Measurements from ENCODE around the gene OGFOD1.

OGFOD1 gene

DNA sequence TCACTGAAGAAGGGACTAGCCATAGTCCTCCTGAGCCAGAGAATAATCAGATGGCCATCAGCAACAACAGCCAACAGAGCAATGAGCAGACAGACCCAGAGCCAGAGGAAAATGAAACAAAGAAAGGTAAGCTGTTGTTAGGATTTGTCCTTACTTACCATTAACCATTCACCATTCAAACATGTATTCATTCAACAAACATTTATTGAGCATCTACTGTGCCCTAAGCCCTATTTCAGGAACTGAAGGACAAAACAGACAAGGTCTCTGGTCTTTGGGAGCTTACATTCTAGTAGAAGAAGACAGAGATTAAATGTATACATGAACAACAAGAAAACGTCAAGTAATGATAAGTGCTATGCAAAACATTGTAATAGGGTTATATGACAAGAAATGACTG lies 19.3 kb downstream of the OGFOD1 start:
- no peaks in the 10 kb centered on the region for H3K27me3 ChIP-seq (ENCODE audit: control insufficient read depth, insufficient read depth, low read length)
- no peak overlapping the region for H3K27ac ChIP-seq

DNA sequence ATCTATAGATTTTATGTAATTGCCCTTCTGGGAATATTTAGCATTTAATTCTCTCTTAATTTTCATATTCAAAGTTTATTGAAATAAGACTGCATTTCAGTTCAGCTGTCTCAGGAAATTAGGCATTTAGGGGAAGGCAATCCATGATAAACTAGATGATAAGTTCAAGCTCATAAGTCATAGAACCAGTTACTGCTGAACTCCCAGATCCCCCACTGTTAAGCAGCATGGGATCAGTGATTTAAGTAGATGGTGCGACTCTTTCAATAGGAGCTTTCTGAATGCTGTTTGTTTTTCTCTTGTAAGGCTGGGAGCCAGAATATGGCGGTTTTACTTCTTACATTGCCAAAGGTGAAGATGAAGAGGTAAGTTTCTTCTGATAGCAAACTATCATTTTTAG lies 23.8 kb downstream of the OGFOD1 start:
- TF ChIP-seq, protein P1, sequence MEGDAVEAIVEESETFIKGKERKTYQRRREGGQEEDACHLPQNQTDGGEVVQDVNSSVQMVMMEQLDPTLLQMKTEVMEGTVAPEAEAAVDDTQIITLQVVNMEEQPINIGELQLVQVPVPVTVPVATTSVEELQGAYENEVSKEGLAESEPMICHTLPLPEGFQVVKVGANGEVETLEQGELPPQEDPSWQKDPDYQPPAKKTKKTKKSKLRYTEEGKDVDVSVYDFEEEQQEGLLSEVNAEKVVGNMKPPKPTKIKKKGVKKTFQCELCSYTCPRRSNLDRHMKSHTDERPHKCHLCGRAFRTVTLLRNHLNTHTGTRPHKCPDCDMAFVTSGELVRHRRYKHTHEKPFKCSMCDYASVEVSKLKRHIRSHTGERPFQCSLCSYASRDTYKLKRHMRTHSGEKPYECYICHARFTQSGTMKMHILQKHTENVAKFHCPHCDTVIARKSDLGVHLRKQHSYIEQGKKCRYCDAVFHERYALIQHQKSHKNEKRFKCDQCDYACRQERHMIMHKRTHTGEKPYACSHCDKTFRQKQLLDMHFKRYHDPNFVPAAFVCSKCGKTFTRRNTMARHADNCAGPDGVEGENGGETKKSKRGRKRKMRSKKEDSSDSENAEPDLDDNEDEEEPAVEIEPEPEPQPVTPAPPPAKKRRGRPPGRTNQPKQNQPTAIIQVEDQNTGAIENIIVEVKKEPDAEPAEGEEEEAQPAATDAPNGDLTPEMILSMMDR (IDR thresholded peaks at IDR 0.05): no peak
- no peak overlapping the region for H2AFZ ChIP-seq
- no peaks in the 10 kb centered on the region for H3K4me1 ChIP-seq
- no peak overlapping the region for H3K9ac ChIP-seq
- no peaks in the 10 kb centered on the region for H3K27me3 ChIP-seq (ENCODE audit: control insufficient read depth, insufficient read depth, low read length)
- H3K4me3 ChIP-seq (ENCODE audit: low read depth, low read length): no peak overlapping the region
- no peaks in the 10 kb centered on the region for H3K79me2 ChIP-seq
- H3K36me3 ChIP-seq (ENCODE audit: control insufficient read depth, insufficient read depth, low read length): no peaks in the 10 kb centered on the region
- H3K4me2 ChIP-seq (ENCODE audit: low read length): no peak overlapping the region
- H3K9me3 ChIP-seq (ENCODE audit: control insufficient read depth, low read length): no peaks in the 10 kb centered on the region
- H3K27ac ChIP-seq: no peak overlapping the region

More for the DNA sequence above, 19.3 kb downstream of the OGFOD1 start:
- no peak overlapping the region for H3K4me2 ChIP-seq (ENCODE audit: low read length)
- no peaks in the 10 kb centered on the region for H3K79me2 ChIP-seq
- H2AFZ ChIP-seq: no peak overlapping the region
- H3K36me3 ChIP-seq (ENCODE audit: control insufficient read depth, insufficient read depth, low read length): no peaks in the 10 kb centered on the region
- no peaks in the 10 kb centered on the region for H3K9me3 ChIP-seq (ENCODE audit: control insufficient read depth, low read length)
- H3K4me1 ChIP-seq: no peaks in the 10 kb centered on the region
- TF ChIP-seq, protein P1 (IDR thresholded peaks at IDR 0.05): no peak
- no peak overlapping the region for H3K4me3 ChIP-seq (ENCODE audit: low read depth, low read length)
- H3K9ac ChIP-seq: no peak overlapping the region

DNA sequence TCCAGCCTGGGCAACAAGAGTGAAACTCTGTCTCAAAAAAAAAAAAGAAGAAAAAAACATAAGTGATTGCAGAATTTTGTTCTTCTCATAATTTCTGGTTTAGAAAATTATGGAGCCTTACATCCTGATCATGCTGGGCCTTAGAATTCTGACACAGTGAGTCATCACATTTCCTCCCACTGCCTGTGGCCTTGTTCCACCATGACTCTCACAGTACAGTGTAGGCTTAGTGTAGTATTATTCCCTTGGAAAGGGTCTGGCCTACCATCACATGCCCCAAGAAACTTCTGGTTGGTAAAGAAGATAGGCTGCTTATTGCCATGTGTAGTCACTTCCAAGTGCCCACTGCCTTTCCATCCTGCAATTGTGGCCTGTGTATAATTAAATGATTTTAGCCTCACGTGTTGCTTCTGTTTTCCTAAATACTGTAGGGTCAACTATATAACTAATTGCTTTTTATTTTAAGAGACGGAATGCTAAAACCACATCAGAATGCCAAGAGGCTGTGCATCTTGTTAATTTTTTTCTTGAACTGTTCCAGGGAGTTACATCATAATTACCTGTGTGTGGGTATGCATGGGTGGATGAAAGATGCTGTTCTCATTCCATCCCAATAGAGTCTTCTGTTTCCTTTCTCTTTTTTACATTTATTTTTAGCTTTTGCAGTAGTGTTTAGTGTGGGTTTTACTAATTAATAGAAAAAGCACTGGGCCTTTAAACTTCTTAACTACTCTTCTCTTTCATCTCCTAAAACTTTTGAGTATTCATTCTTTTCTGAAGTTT lies 25.9 kb downstream of the OGFOD1 start:
- no peak overlapping the region for H2AFZ ChIP-seq
- TF ChIP-seq, protein P1 (IDR thresholded peaks at IDR 0.05): no peak

DNA sequence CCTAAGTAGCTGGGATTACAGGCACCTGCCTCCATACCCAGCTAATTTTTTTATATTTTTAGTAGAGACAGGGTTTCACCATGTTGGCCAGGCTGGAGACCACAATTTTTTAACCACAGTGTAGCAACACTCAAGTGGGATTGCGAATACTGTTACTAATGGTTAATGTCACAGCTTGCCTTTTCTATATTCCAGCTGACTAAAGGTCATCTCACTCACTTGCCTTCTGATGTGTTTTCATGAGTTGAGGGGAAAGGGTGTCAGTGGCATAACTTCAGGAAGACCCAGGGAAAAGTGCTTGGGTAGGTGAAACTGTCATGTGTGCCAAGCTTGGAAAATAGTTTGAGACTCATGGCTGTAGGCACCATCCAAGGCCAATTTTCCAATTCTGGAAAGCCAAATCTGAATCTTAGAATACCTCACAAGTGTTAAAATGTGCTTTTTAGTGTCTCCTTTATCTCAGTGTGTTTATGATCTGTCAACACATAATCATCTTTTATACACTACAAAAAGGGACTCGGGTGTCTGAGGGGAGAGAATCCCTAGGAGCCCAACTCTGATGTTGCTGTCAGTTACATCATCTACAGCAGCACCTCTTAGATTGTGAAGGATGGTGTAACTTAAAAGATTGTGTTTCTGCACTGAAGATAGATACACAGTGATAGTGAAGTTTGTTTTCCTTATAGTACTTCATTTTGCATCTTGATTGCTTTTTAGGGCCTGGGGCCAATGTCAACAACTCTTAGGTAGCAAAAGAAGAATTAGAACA lies 27.1 kb downstream of the OGFOD1 start:
- Histone ChIP-seq H3K4me1 (no peaks in the 10 kb centered on the region), H3K4me2 (ENCODE audit: low read length) (no peak overlapping the region), H2AFZ (no peak overlapping the region), H3K36me3 (ENCODE audit: control insufficient read depth, insufficient read depth, low read length) (no peaks in the 10 kb centered on the region), H3K27ac (no peak overlapping the region), H3K4me3 (ENCODE audit: low read depth, low read length) (no peak overlapping the region), H3K27me3 (ENCODE audit: control insufficient read depth, insufficient read depth, low read length) (no peaks in the 10 kb centered on the region), H3K9ac (no peak overlapping the region), H3K9me3 (ENCODE audit: control insufficient read depth, low read length) (no peaks in the 10 kb centered on the region), H3K79me2 (no peaks in the 10 kb centered on the region)
- TF ChIP-seq, protein P1 (IDR thresholded peaks at IDR 0.05): no peak

More for the DNA sequence above, 25.9 kb downstream of the OGFOD1 start:
- no peaks in the 10 kb centered on the region for H3K27me3 ChIP-seq (ENCODE audit: control insufficient read depth, insufficient read depth, low read length)
- no peaks in the 10 kb centered on the region for H3K9me3 ChIP-seq (ENCODE audit: control insufficient read depth, low read length)
- H3K36me3 ChIP-seq (ENCODE audit: control insufficient read depth, insufficient read depth, low read length): no peaks in the 10 kb centered on the region
- H3K4me2 ChIP-seq (ENCODE audit: low read length): no peak overlapping the region
- no peak overlapping the region for H3K27ac ChIP-seq
- no peak overlapping the region for H3K9ac ChIP-seq
- H3K4me1 ChIP-seq: no peaks in the 10 kb centered on the region
- no peaks in the 10 kb centered on the region for H3K79me2 ChIP-seq
- H3K4me3 ChIP-seq (ENCODE audit: low read depth, low read length): no peak overlapping the region

All from parathyroid adenoma (tissue), 2 donors.